GM12875 (cell line): ENCODE data around the gene LONP2.

Experiments used
- H3K4me3 ChIP-seq: one replicate; pipeline ENCODE4 v1.5.1; 2011; ENCODE audit warnings: low read depth, low read length, control low read depth
- CTCF ChIP-seq: IDR thresholded peaks from 2 replicates; pipeline ENCODE4 v1.5.1; 2011; ENCODE audit warnings: low read depth, mild to moderate bottlenecking, control low read depth, inconsistent platforms, low read length, moderate library complexity, borderline replicate concordance; ENCODE audit not compliant: insufficient read depth

Gene LONP2

GRCh38 chr16:48323783-48324775 is 80.0 kb downstream of the LONP2 start:
- no peak overlapping the region for H3K4me3 ChIP-seq
- TF ChIP-seq CTCF = no peak

GRCh38 chr16:48326915-48327314 is 82.8 kb downstream of the LONP2 start:
- H3K4me3 ChIP-seq = no peak overlapping the region
- no peak for TF ChIP-seq CTCF

- no peak overlapping the region for H3K4me3 ChIP-seq
- no peak for TF ChIP-seq CTCF
Measured at GRCh38 chr16:48329138-48329537, 85.0 kb downstream of the LONP2 start.

GRCh38 chr16:48330189-48330840 is 86.2 kb downstream of the LONP2 start:
- no peak overlapping the region for H3K4me3 ChIP-seq
- TF ChIP-seq CTCF = no peak

GRCh38 chr16:48330841-48331192 is 86.7 kb downstream of the LONP2 start:
- H3K4me3 ChIP-seq = no peak overlapping the region
- no peak for TF ChIP-seq CTCF

- no peak for TF ChIP-seq CTCF
- H3K4me3 ChIP-seq = no peak overlapping the region
Measured at GRCh38 chr16:48332978-48333377, 88.9 kb downstream of the LONP2 start.

- TF ChIP-seq CTCF = no peak
- no peak overlapping the region for H3K4me3 ChIP-seq
Measured at GRCh38 chr16:48334325-48334724, 90.2 kb downstream of the LONP2 start.
